Stimulated activated CD8-positive, alpha-beta memory T cell treated with anti-CD3 and anti-CD28 coated beads, Interleukin-2, amount 100 ng/mL, for 1 hour (primary cell): ENCODE data around the gene MIER1.
"Not testable (repeated sequence)": the region's sequence is repeated elsewhere in the genome, so short reads cannot be mapped to it uniquely, and the experiment has no call there.

ENCODE experiments used
- DNase-seq, 2 donors: peaks; one replicate each; pipeline ENCODE4 v3.0.0-alpha.2; 2020; ENCODE audit warnings: low read depth in 2 of 2

The MIER1 gene

GRCh38 chr1:66924756-66925557 lies at the start of gene MIER1, which contains the start of gene DNAI4:
Gene MIER1 (plus strand): TSS chr1:66924990. CDS start chr1:66925029, 39 bp downstream.
Gene DNAI4 (minus strand): TSS chr1:66924856. CDS start chr1:66924831, 25 bp downstream.
- peak; percentile 93 to 95 for DNase-seq

- no peak for DNase-seq
Observed at GRCh38 chr1:66876664-66877063, 48.1 kb upstream of the MIER1 start.

- no peak for DNase-seq
Observed at GRCh38 chr1:66889030-66889429, 35.8 kb upstream of the MIER1 start.

- no peak for DNase-seq
Observed at GRCh38 chr1:66890621-66891020, 34.2 kb upstream of the MIER1 start.

GRCh38 chr1:66893712-66894111 lies 31.1 kb upstream of the MIER1 start:
- DNase-seq, result no peak

GRCh38 chr1:66915203-66915602 lies 9.6 kb upstream of the MIER1 start:
- not testable (repeated sequence) for DNase-seq

- no peak for DNase-seq
Observed at GRCh38 chr1:66916320-66916719, 8.5 kb upstream of the MIER1 start.

- no peak for DNase-seq
Observed at GRCh38 chr1:66917476-66917875, 7.3 kb upstream of the MIER1 start.

GRCh38 chr1:66919063-66919462 lies 5.7 kb upstream of the MIER1 start:
- DNase-seq, result no peak

GRCh38 chr1:66919828-66920227 lies 5.0 kb upstream of the MIER1 start:
- no peak for DNase-seq

- no peak for DNase-seq
Observed at GRCh38 chr1:66920543-66920942, 4.2 kb upstream of the MIER1 start.

- DNase-seq, result no peak
Observed at GRCh38 chr1:66925558-66925910, 744 bp downstream of the MIER1 start.

GRCh38 chr1:66925944-66926343 lies 1.2 kb downstream of the MIER1 start:
- no peak for DNase-seq

- no peak for DNase-seq
Observed at GRCh38 chr1:66927528-66927927, 2.7 kb downstream of the MIER1 start.

- no peak for DNase-seq
Observed at GRCh38 chr1:66929146-66929688, 4.4 kb downstream of the MIER1 start.

GRCh38 chr1:66929691-66929998 lies 4.9 kb downstream of the MIER1 start:
- DNase-seq, result no peak

- peak; percentile 89 to 91 for DNase-seq
Observed at GRCh38 chr1:66929999-66930822, 5.4 kb downstream of the MIER1 start.

GRCh38 chr1:66930823-66931174 lies 6.0 kb downstream of the MIER1 start:
- no peak for DNase-seq

GRCh38 chr1:66931590-66931989 lies 6.8 kb downstream of the MIER1 start:
- no peak for DNase-seq

GRCh38 chr1:66932291-66932690 lies 7.5 kb downstream of the MIER1 start:
- no peak for DNase-seq

GRCh38 chr1:66933887-66934700 lies 9.3 kb downstream of the MIER1 start:
- DNase-seq, result no peak
